ENCODE measurements around the gene VWA3A.
"Not testable (repeated sequence)": the region's sequence is repeated elsewhere in the genome, so short reads cannot be mapped to it uniquely, and the experiment has no call there.

VWA3A gene

DNA sequence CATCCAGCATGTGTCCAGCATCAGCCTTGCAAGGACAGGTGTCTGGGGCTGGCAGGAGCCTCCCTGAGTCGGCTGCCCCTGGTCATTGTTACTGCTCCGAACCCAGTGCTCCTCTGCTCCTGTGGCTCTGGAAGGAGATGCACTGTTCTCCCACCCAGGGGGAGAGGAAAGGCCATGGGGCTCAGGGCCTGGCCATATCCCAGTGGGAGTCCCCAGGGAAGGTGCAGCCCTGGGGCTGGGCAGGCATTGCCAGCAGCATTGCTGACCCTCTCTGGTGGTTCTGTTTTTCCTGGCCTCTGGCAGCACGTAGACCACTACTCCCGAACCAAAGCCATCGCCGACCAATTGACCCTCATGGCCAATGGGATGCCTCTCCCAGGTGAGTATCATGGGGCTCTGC is 79.6 kb downstream of the VWA3A start:
- Mint-ChIP-seq H3K9me3 (no peaks in the 10 kb centered on the region), H3K4me1 (peaks cover 4% of the 10 kb centered on the region), H3K27ac (peak overlapping the region; percentile 41), H3K36me3 (peaks cover 2% of the 10 kb centered on the region), H3K4me3 (no peak overlapping the region), H3K27me3 (no peaks in the 10 kb centered on the region)
- DNase-seq (ENCODE audit: low spot score in 2 of 2) (no peak), ATAC-seq (ENCODE audit: low read depth) (no peak)

DNA sequence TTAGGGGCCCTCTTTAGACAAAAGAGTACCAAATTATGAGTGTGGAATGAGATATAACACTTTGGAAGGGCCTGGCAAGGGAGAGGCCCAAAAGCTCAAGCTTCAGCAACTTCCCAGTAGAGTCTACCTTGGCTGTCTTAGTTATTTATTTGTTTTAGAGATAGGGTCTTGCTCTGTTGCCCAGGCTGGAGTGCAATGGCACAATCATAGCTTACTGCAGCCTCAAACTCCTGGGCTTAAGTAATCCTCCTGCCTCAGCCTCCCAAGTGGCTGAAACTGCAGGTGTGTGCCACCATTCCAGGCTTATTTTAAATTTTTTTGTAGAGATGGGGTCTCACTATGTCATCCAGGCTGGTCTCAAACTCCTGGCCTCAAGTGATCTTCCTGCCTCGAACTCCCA is 80.3 kb downstream of the VWA3A start:
- H3K9me3 Mint-ChIP-seq, H3K27ac Mint-ChIP-seq, H3K27me3 Mint-ChIP-seq: not testable (repeated sequence)

DNA sequence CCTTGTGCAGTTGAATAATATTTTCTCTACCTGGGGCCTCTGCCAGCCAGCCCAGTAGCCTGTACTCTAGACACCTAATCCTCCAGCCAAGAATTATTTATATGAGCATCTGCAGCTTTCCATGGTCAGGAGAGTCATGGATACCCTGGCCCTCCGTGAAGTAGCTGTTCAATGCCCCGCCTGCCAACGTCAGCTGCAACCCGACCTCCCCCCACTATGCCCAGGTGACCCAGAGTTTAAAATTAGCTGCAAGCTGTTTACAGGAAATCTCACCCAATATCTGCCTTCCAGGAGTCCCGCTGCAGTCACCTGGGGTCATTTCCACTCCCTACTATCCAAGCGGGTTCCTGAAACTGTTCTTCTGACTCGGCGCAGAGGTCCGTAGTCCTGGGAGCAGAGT is 82.3 kb downstream of the VWA3A start:
- DNase-seq (ENCODE audit: low spot score in 2 of 2) = no peak

More for the DNA sequence above, 80.3 kb downstream of the VWA3A start:
- not testable (repeated sequence) for H3K36me3 Mint-ChIP-seq; ATAC-seq (ENCODE audit: low read depth); H3K4me3 Mint-ChIP-seq; H3K4me1 Mint-ChIP-seq; DNase-seq (ENCODE audit: low spot score in 2 of 2)

DNA sequence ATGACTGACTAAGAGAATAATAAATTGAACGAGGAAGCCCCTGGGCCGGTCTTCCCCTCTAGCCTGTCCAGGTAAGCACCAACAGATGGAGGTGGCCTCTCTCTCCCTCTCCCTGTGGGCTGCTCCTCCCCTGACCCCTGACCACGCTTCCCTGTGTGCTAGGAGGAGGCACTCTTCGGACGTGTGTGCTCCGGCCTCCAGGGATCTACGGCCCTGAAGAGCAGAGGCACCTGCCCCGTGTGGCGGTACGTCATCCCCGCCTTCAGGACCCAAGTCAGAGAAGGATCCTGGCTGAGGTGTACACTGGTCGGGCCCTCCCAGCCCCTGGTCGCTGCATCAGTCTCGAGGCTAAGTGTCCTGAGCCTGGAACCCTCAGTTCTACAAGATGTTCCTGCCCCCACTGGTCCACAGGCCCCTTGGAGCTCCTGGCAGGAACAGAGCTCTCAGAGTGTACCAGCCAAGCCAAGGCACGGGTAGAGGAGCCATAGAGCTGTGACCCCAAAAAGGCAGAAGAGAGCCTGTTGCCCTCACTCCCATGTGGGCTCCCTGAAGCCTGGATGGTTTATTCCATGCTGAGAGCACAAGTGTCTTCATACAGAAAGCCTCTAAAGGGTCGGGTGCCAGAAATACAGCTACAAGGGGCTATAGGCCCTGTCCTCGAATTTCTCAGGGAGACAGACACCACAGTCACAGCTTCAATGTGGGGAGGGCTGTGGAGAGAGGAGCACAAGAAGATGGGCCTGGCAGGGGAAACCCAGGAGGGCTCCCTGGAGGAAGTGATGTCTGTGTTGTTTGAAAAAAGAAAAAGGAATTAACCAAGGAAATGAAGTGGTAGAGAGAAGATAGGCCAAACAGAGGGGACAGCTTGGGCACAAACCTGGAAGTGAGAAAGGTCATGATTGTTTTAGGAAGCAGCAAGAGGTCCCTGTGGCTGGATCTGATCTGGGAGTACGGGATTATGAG is 85.9 kb downstream of the VWA3A start:
- H3K27me3 Mint-ChIP-seq = no peaks in the 10 kb centered on the region
- no peaks in the 10 kb centered on the region for H3K9me3 Mint-ChIP-seq
- ATAC-seq (ENCODE audit: low read depth) = no peak
- no peak overlapping the region for H3K4me3 Mint-ChIP-seq
- no peak for DNase-seq (ENCODE audit: low spot score in 2 of 2)
- H3K36me3 Mint-ChIP-seq = peaks cover 6% of the 10 kb centered on the region
- H3K4me1 Mint-ChIP-seq = peaks cover 6% of the 10 kb centered on the region
- no peak overlapping the region for H3K27ac Mint-ChIP-seq

More for the DNA sequence above, 82.3 kb downstream of the VWA3A start:
- no peak overlapping the region for H3K4me3 Mint-ChIP-seq
- peaks cover 4% of the 10 kb centered on the region for H3K4me1 Mint-ChIP-seq
- H3K36me3 Mint-ChIP-seq = peaks cover 2% of the 10 kb centered on the region
- H3K27ac Mint-ChIP-seq = no peak overlapping the region
- H3K9me3 Mint-ChIP-seq = no peaks in the 10 kb centered on the region
- H3K27me3 Mint-ChIP-seq = no peaks in the 10 kb centered on the region
- no peak for ATAC-seq (ENCODE audit: low read depth)

GRCh38 chr16:22181426-22181825 is 89.1 kb downstream of the VWA3A start:
- Mint-ChIP-seq H3K27me3 (no peaks in the 10 kb centered on the region), H3K27ac (no peak overlapping the region)

GRCh38 chr16:22181843-22182242 is 89.5 kb downstream of the VWA3A start:
- peaks cover 6% of the 10 kb centered on the region for H3K36me3 Mint-ChIP-seq
- no peaks in the 10 kb centered on the region for H3K27me3 Mint-ChIP-seq
- no peak for ATAC-seq (ENCODE audit: low read depth)
- peaks cover 2% of the 10 kb centered on the region for H3K4me1 Mint-ChIP-seq
- no peak overlapping the region for H3K4me3 Mint-ChIP-seq
- no peaks in the 10 kb centered on the region for H3K9me3 Mint-ChIP-seq
- no peak for DNase-seq (ENCODE audit: low spot score in 2 of 2)
- no peak overlapping the region for H3K27ac Mint-ChIP-seq

More at GRCh38 chr16:22181426-22181825, 89.1 kb downstream of the VWA3A start:
- Mint-ChIP-seq H3K9me3 (no peaks in the 10 kb centered on the region), H3K4me1 (peaks cover 2% of the 10 kb centered on the region), H3K4me3 (no peak overlapping the region), H3K36me3 (peaks cover 6% of the 10 kb centered on the region)
- DNase-seq (ENCODE audit: low spot score in 2 of 2) (no peak), ATAC-seq (ENCODE audit: low read depth) (no peak)

GRCh38 chr16:22183335-22183734 is 91.0 kb downstream of the VWA3A start:
- Mint-ChIP-seq H3K9me3 (no peaks in the 10 kb centered on the region), H3K4me1 (peaks cover 4% of the 10 kb centered on the region), H3K4me3 (no peak overlapping the region), H3K27ac (no peak overlapping the region), H3K27me3 (no peaks in the 10 kb centered on the region), H3K36me3 (peaks cover 6% of the 10 kb centered on the region)
- DNase-seq (ENCODE audit: low spot score in 2 of 2) (no peak), ATAC-seq (ENCODE audit: low read depth) (no peak)

- peaks cover 9% of the 10 kb centered on the region for H3K4me1 Mint-ChIP-seq
- peak overlapping the region; percentile 46 for H3K4me3 Mint-ChIP-seq
- peaks cover 6% of the 10 kb centered on the region for H3K36me3 Mint-ChIP-seq
- ATAC-seq (ENCODE audit: low read depth) = peak; percentile 72
- no peaks in the 10 kb centered on the region for H3K9me3 Mint-ChIP-seq
- DNase-seq (ENCODE audit: low spot score in 2 of 2) = no peak
- H3K27me3 Mint-ChIP-seq = no peaks in the 10 kb centered on the region
- H3K27ac Mint-ChIP-seq = no peak overlapping the region
Measured at GRCh38 chr16:22183901-22184614, 91.7 kb downstream of the VWA3A start.

DNA sequence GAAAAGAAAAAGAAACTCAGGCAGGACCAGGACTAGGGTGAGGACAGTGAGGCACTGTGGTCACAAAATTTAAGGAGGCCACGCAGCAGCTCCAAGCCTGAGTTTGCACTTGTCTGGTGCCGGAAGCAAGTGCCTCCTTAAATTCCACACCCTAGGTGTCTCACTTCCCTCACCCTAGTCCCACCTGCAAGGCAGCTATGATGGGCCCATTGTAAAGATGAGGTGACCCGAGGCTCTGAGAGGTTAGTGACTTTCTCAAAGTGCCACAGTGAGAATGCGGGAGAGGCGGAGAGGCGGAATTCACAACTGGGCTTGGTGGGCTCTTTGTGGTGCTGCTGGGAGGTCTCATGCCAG is 92.3 kb downstream of the VWA3A start:
- H3K4me3 Mint-ChIP-seq = peak overlapping the region; percentile 46
- no peaks in the 10 kb centered on the region for H3K27me3 Mint-ChIP-seq
- H3K27ac Mint-ChIP-seq = no peak overlapping the region
- no peak for ATAC-seq (ENCODE audit: low read depth)
- DNase-seq (ENCODE audit: low spot score in 2 of 2) = no peak
- H3K9me3 Mint-ChIP-seq = no peaks in the 10 kb centered on the region
- H3K4me1 Mint-ChIP-seq = peaks cover 13% of the 10 kb centered on the region
- peaks cover 6% of the 10 kb centered on the region for H3K36me3 Mint-ChIP-seq

GRCh38 chr16:22186517-22186916 is 94.2 kb downstream of the VWA3A start:
- Mint-ChIP-seq H3K36me3 (peaks cover 3% of the 10 kb centered on the region), H3K4me1 (peaks cover 15% of the 10 kb centered on the region), H3K27me3 (no peaks in the 10 kb centered on the region), H3K27ac (no peak overlapping the region), H3K9me3 (no peaks in the 10 kb centered on the region), H3K4me3 (no peak overlapping the region)
- ATAC-seq (ENCODE audit: low read depth) = no peak
- no peak for DNase-seq (ENCODE audit: low spot score in 2 of 2)

DNA sequence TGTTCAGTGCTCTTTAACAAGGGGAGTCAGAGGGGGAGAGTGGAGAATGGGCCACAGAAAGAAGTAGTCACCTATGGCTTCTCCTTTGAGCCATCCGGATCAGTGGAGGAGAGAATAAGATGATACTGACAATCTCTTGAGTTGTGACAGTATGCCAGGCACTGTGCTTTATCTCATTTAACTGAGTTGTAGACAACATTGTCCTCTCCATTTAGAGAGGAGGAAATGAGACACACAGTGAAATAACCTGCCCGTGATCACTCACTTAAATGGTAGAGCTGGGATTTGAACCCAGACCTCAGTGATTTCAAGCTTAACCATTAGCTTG is 95.9 kb downstream of the VWA3A start:
- Mint-ChIP-seq H3K27me3 (no peaks in the 10 kb centered on the region), H3K9me3 (no peaks in the 10 kb centered on the region), H3K36me3 (no peaks in the 10 kb centered on the region), H3K4me3 (no peak overlapping the region), H3K27ac (peak overlapping the region; percentile 96), H3K4me1 (peaks cover 20% of the 10 kb centered on the region)
- ATAC-seq (ENCODE audit: low read depth) = no peak
- DNase-seq (ENCODE audit: low spot score in 2 of 2) = no peak

GRCh38 chr16:22188595-22189442 is 96.5 kb downstream of the VWA3A start:
- Mint-ChIP-seq H3K27me3 (no peaks in the 10 kb centered on the region), H3K36me3 (peaks cover 2% of the 10 kb centered on the region), H3K4me3 (peak overlapping the region; percentile 94), H3K27ac (peak overlapping the region; percentile 96), H3K9me3 (peaks cover 4% of the 10 kb centered on the region), H3K4me1 (peaks cover 25% of the 10 kb centered on the region)
- ATAC-seq (ENCODE audit: low read depth) = no peak
- DNase-seq (ENCODE audit: low spot score in 2 of 2) = peak; percentile 38 to 56

DNA sequence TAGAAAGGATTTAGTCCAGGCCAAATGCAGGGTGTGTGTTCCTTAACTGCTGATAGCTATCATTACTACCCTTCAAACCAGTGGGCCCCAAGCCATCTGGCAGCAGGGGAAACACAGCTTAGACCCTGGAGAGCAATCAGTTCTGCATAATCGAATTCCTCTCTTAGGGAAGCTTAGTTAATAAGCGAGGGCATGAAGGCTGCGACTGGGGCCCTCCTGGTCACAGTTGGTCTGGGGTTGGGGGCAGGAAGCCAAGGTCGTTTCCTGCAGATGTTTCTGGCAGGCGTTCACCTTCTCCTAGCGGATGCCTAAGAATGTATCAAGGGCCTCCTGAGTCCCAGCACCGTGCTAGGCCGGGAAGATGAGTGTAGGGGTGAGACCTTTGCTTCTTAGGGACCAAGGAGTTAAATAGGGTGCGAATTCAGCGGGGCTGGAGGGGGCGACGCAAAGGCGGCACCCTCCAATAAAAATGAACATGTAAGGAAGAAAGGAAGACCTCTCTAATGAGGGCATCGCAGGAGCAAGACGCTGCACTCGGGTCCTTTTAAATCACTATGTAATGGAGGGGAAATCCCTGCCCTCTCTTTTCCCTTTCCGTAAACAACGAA is 97.2 kb downstream of the VWA3A start:
- H3K4me3 Mint-ChIP-seq = peak overlapping the region; percentile 94
- H3K9me3 Mint-ChIP-seq = peaks cover 7% of the 10 kb centered on the region
- no peak for DNase-seq (ENCODE audit: low spot score in 2 of 2)
- peak overlapping the region; percentile 96 for H3K27ac Mint-ChIP-seq
- ATAC-seq (ENCODE audit: low read depth) = no peak
- H3K27me3 Mint-ChIP-seq = no peaks in the 10 kb centered on the region
- H3K4me1 Mint-ChIP-seq = peaks cover 29% of the 10 kb centered on the region
- peaks cover 6% of the 10 kb centered on the region for H3K36me3 Mint-ChIP-seq

All from memory B cell (primary cell).